A673 (cell line): ENCODE data around the gene GRIPAP1. TPM values are rescaled to one million over a fixed set of nuclear protein-coding genes. Genes with fewer than 3 reads are reported as not detected.

Source experiments
- BruUV-seq: library from RNA; stranded (reverse); fragments of 400-500 nt; replicated peaks from 2 replicates; lab custom pipeline; 2021; lab: Mats Ljungman, UMichigan
- CTCF ChIA-PET: fragments of 300-600 bp; sonication (Branson Sonifier 250); formaldehyde crosslinking; loops from one replicate; lab custom pipeline; 2022; ENCODE audit warnings: antibody characterized with exemption; lab: Charles Lee
- POLR2A ChIA-PET: fragments of 300-600 bp; sonication (Branson Sonifier 250); formaldehyde crosslinking; loops from one replicate; lab custom pipeline; 2022; ENCODE audit warnings: antibody characterized with exemption; ENCODE audit not compliant: low non-redundant PET; lab: Charles Lee
- DNase-seq: peaks from one replicate; pipeline ENCODE4 v3.0.0-alpha.2; 2015; ENCODE audit warnings: low spot score
- H3K27ac ChIP-seq: fragments of 200-600 bp; sonication (generic); 2 replicates; pipeline ENCODE4 v1.5.1; 2016; ENCODE audit warnings: mixed run types, low read depth, mild to moderate bottlenecking, mixed read lengths, antibody characterized with exemption, low read length; ENCODE audit not compliant: poor library complexity, severe bottlenecking
- H3K27me3 ChIP-seq: fragments of 200-600 bp; sonication (generic); replicated peaks from 2 replicates; pipeline ENCODE4 v1.6.1; 2017; ENCODE audit warnings: mixed run types, low read depth, mild to moderate bottlenecking, mixed read lengths, antibody characterized with exemption, low read length; ENCODE audit not compliant: insufficient read depth, poor library complexity
- H3K36me3 ChIP-seq: fragments of 200-600 bp; sonication (generic); 2 replicates; pipeline ENCODE4 v1.6.1; 2016; ENCODE audit warnings: mixed run types, mild to moderate bottlenecking, mixed read lengths, antibody characterized with exemption, low read length; ENCODE audit not compliant: insufficient read depth, poor library complexity, severe bottlenecking
- H3K4me1 ChIP-seq: fragments of 200-600 bp; sonication (generic); 2 replicates; pipeline ENCODE4 v1.6.1; 2017; ENCODE audit warnings: mixed run types, mild to moderate bottlenecking, mixed read lengths, antibody characterized with exemption, low read length; ENCODE audit not compliant: insufficient read depth, poor library complexity, severe bottlenecking
- H3K4me3 ChIP-seq: fragments of 200-600 bp; sonication (generic); 2 replicates; pipeline ENCODE4 v1.5.1; 2016; ENCODE audit warnings: low read depth, mixed run types, mild to moderate bottlenecking, mixed read lengths, low read length; ENCODE audit not compliant: poor library complexity, severe bottlenecking
- H3K9me3 ChIP-seq: fragments of 200-600 bp; sonication (generic); 2 replicates; pipeline ENCODE4 v1.6.1; 2016; ENCODE audit warnings: mixed run types, low read depth, mild to moderate bottlenecking, mixed read lengths, antibody characterized with exemption, low read length; ENCODE audit not compliant: poor library complexity, severe bottlenecking
- EZH2 ChIP-seq: fragments of 200-600 bp; sonication (generic); IDR thresholded peaks from 2 replicates; pipeline ENCODE4 v1.6.1; 2017; ENCODE audit warnings: borderline replicate concordance, low read depth, mild to moderate bottlenecking, mixed read lengths, antibody characterized with exemption, low read length; ENCODE audit not compliant: poor library complexity, severe bottlenecking
- intact Hi-C: fragments of 100-400 bp; cut with micrococcal nuclease; formaldehyde crosslinking; loops from one replicate; pipeline ENCODE4 v1.10.0; 2022; ENCODE audit not compliant: unreplicated experiment
- total RNA-seq: library from RNA; stranded (reverse); gene quantifications from 2 replicates; pipeline ENCODE4 v1.2.3, GENCODE V29; 2021
- TF ChIP-seq, protein P1 (sequence below): fragments of 300-800, 200-600 bp; sonication (generic); conservative IDR thresholded peaks from 2 replicates; pipeline ENCODE4 v1.5.1; 2017; ENCODE audit warnings: low read depth, mild to moderate bottlenecking, antibody characterized with exemption, low read length, moderate library complexity, mixed read lengths

GRIPAP1 gene
- total RNA-seq, 1 experiment from 2014 or later, result 64.0 TPM

GRCh38 chrX:48960291-48960690, 41.8 kb downstream of the GRIPAP1 start:
- Histone ChIP-seq H3K27me3 (no peaks in the 10 kb centered on the region), H3K4me1 (no peaks in the 10 kb centered on the region), H3K27ac (no peak overlapping the region), H3K9me3 (no peaks in the 10 kb centered on the region), H3K4me3 (no peak overlapping the region), H3K36me3 (peaks cover 6% of the 10 kb centered on the region)
- CTCF ChIA-PET, result no interaction called here
- intact Hi-C loops, result no loop called here
- no peak for TF ChIP-seq EZH2
- TF ChIP-seq, protein P1, sequence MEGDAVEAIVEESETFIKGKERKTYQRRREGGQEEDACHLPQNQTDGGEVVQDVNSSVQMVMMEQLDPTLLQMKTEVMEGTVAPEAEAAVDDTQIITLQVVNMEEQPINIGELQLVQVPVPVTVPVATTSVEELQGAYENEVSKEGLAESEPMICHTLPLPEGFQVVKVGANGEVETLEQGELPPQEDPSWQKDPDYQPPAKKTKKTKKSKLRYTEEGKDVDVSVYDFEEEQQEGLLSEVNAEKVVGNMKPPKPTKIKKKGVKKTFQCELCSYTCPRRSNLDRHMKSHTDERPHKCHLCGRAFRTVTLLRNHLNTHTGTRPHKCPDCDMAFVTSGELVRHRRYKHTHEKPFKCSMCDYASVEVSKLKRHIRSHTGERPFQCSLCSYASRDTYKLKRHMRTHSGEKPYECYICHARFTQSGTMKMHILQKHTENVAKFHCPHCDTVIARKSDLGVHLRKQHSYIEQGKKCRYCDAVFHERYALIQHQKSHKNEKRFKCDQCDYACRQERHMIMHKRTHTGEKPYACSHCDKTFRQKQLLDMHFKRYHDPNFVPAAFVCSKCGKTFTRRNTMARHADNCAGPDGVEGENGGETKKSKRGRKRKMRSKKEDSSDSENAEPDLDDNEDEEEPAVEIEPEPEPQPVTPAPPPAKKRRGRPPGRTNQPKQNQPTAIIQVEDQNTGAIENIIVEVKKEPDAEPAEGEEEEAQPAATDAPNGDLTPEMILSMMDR, result no peak
- POLR2A ChIA-PET, result interaction anchor here (0.9 kb wide), 1 partner anchor 12 kb away, joined by 3 read pairs; the partner anchor contains the start of gene KCND1
- no peak for DNase-seq
- BruUV-seq, result no TSS peak

GRCh38 chrX:48958635-48959094, 43.4 kb downstream of the GRIPAP1 start:
- ChIA-PET POLR2A (interaction anchor here (0.6 kb wide), 1 partner anchor 12 kb away, joined by 3 read pairs; no protein-coding TSS in a partner anchor), CTCF (interaction anchor here (0.6 to 1.4 kb wide), 2 partner anchors 13 to 123 kb away, joined by 4 to 7 read pairs; partner anchors contain the start of genes KCND1 and PCSK1N)
- no peak for TF ChIP-seq EZH2
- TF ChIP-seq, protein P1, result no peak
- Histone ChIP-seq H3K9me3 (no peaks in the 10 kb centered on the region), H3K4me1 (no peaks in the 10 kb centered on the region), H3K36me3 (peaks cover 6% of the 10 kb centered on the region), H3K4me3 (peak overlapping the region; percentile 75), H3K27me3 (no peaks in the 10 kb centered on the region), H3K27ac (peak overlapping the region; percentile 96)
- intact Hi-C loops, result no loop called here
- peak; percentile 31 for DNase-seq
- BruUV-seq, result TSS peak; percentile 75

DNA sequence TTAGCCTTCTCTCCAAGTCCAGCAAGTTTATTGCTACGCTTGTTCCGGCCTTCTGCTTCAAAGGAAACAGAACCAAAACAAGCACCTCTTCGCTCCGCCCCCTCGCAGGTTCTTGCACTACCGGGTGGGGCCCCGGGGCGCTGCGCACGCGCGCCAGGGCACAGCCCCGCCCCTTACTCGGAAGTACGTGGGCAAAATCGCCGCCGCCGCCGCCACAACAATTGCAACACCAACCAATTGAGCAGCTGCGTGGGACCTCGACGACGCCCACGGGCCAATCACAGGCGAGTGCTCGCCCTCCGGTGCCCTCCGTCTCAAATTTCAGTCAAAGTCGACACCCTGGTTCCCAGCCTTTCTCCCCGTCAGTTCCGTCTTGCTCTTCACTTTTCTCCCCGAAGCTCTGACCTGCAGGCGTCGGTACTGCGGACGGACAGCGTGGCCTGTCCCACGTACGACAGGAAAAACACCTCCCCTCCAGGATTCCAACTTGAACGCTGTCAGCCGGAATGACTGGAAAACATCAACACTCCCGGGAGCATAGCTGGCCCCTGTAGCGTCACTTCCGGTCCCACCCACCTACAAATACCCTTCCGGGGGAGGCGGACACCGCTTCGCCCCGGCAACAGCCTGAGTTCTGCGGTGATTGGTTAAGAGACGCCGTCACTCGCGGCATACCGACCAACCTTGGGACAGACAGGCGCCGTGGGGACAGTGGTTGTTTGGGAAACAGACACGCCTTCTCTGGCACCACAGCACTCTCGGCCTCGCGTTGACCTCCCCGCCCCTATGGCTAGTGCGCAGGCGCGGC, 44.0 kb downstream of the GRIPAP1 start:
- DNase-seq, result peak; percentile 97
- Histone ChIP-seq H3K4me1 (no peaks in the 10 kb centered on the region), H3K36me3 (peaks cover 6% of the 10 kb centered on the region), H3K27me3 (no peaks in the 10 kb centered on the region), H3K9me3 (no peaks in the 10 kb centered on the region), H3K27ac (peak overlapping the region; percentile 96), H3K4me3 (peak overlapping the region; percentile 75)
- no peak for TF ChIP-seq EZH2
- TF ChIP-seq, protein P1, result no peak
- ChIA-PET POLR2A (interaction anchor here (0.6 kb wide), 1 partner anchor 13 kb away, joined by 3 read pairs; no protein-coding TSS in a partner anchor), CTCF (interaction anchor here (0.6 to 1.4 kb wide), 2 partner anchors 14 to 123 kb away, joined by 4 to 7 read pairs; partner anchors contain the start of genes KCND1 and PCSK1N)
- intact Hi-C loops, result no loop called here
- no TSS peak for BruUV-seq
